H1 (cell line): ENCODE results near the gene GASK1B. TPM values are rescaled to one million over a fixed set of nuclear protein-coding genes. Genes with fewer than 3 reads are reported as not detected.

Experiments
- CHD2 ChIP-seq: IDR thresholded peaks from 2 replicates; pipeline ENCODE4 v1.6.1; 2012; ENCODE audit warnings: low read length, improper control_type of control experiment
- polyA plus RNA-seq, 7 experiments: library from polyadenylated mRNA; depleted of rRNA in 3 of 7; stranded (reverse) in 5 of 7; unstranded in 2 of 7; fragments of >200 nt in 5 of 7; fragments of 200-250 nt in 2 of 7; gene quantifications; 1 replicate in 5 of 7; 2 replicates in 1 of 7; 4 replicates in 1 of 7; pipeline versions ENCODE4 v1.2.1 to v1.2.3, GENCODE V29; 2011 to 2013; ENCODE audit warnings: missing spikeins in 2 of 7, mixed read lengths in 2 of 7
- total RNA-seq: library from RNA; stranded (reverse); fragmentation: NEBNext Ultra II Directional; extraction: Animal tissue kit (Norgen Biotek cat#: 25700); gene quantifications from 2 replicates; pipeline ENCODE4 v1.2.1, GENCODE V29; 2021

Gene GASK1B
- total and polyA plus RNA-seq, 2 of the 8 experiments (the other 6 are each of a cell fraction or from before 2014, with no cell fraction given), result not detected

DNA sequence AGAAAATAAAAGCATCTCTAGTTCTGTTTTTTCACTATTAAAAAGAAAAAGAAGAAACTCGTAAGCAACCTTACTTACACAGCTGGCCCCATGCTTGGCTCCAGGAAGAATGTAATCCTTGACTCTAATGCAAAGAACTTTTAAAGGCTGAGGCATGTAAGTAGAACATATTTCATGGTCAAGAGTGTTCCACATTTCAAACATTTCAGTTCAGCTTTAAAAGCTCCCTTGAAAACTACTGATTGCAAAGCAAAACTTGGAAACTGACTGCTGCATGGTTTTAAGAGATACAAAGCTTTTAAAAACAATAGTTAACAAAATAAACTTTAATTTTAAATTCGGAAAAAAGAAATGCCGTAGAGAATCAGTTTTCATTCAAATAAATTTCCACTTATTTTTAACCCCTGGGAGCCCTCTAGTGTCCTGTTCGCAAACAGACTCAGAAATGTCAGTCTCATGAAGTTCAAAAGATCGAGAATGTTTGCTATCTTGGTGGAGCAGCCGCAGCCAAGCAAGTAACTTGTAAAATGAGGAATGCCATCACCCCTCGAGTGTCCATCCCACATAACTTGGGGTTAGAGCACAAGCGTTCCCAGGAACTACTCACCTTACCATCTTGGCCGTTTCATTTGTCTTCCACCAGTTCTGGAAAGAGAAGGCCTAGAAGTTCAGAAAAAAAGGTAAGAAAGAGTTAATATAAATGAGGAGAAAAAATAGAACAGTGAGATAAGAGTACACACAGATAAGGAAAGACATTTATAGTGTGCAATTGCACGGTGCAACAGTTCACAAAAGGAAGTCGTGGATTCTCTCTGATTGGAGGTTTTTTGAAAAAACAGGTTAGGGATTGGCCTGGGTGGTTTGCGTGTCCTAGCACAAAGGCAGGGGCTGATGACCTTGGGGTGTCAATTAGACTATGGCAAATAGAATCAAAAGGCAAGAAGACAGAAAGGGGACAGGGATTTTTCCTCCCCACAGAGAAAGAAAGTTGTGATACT lies at the start of gene GASK1B (continued):
- TF ChIP-seq CHD2, result no peak
